Liver (tissue), 9 donors: ENCODE measurements around the gene PHF21B. TPM values are rescaled to one million over a fixed set of nuclear protein-coding genes. Genes with fewer than 3 reads are reported as not detected.
"Not testable (repeated sequence)": the region's sequence is repeated elsewhere in the genome, so short reads cannot be mapped to it uniquely, and the experiment has no call there.

Experiments
- DNase-seq: peaks from one replicate; pipeline ENCODE4 v3.0.0-alpha.2; 2017; ENCODE audit warnings: low spot score
- H3K27ac ChIP-seq, 2 donors: one replicate each; pipeline ENCODE4 v1.7.0; 2013; ENCODE audit warnings: inconsistent platforms in 2 of 2, low read length in 2 of 2, control low read depth in 1 of 2, low read depth in 1 of 2, mild to moderate bottlenecking in 1 of 2
- H3K27me3 ChIP-seq, 4 donors: one replicate each; pipeline versions ENCODE4 v1.6.1 to v1.7.0; 2013; ENCODE audit warnings: low read length in 3 of 4, inconsistent platforms in 1 of 4, mild to moderate bottlenecking in 1 of 4, moderate library complexity in 1 of 4; ENCODE audit not compliant: control insufficient read depth in 4 of 4, insufficient read depth in 4 of 4
- H3K36me3 ChIP-seq, 4 donors: one replicate each; pipeline versions ENCODE4 v1.6.1 to v1.7.0; 2013; ENCODE audit warnings: low read length in 3 of 4, mild to moderate bottlenecking in 3 of 4, low read depth in 1 of 4, moderate library complexity in 1 of 4; ENCODE audit not compliant: control insufficient read depth in 4 of 4, insufficient read depth in 3 of 4
- H3K4me1 ChIP-seq, 4 donors: one replicate each; pipeline versions ENCODE4 v1.6.1 to v1.7.0; 2013; ENCODE audit warnings: low read length in 3 of 4, mild to moderate bottlenecking in 3 of 4, moderate library complexity in 1 of 4; ENCODE audit not compliant: control insufficient read depth in 4 of 4, insufficient read depth in 4 of 4
- H3K4me3 ChIP-seq, 3 donors: one replicate each; pipeline versions ENCODE4 v1.6.1 to v1.7.0; 2013; ENCODE audit warnings: low read length in 3 of 3, control low read depth in 1 of 3, low read depth in 1 of 3, mild to moderate bottlenecking in 1 of 3
- H3K9ac ChIP-seq, 2 donors: one replicate each; pipeline ENCODE4 v1.7.0; 2013; ENCODE audit warnings: low read length in 2 of 2, mild to moderate bottlenecking in 2 of 2, moderate library complexity in 2 of 2, control low read depth in 1 of 2, low read depth in 1 of 2
- H3K9me3 ChIP-seq, 4 donors: one replicate each; pipeline versions ENCODE4 v1.6.1 to v1.7.0; 2013; ENCODE audit warnings: low read length in 3 of 4; ENCODE audit not compliant: control insufficient read depth in 4 of 4
- EGR1 ChIP-seq, 2 donors: IDR thresholded peaks; 2 replicates each; pipeline ENCODE4 v1.6.1; 2016 to 2018; ENCODE audit warnings: antibody characterized with exemption in 2 of 2, low read depth in 2 of 2
- FOXA2 ChIP-seq: IDR thresholded peaks from 2 replicates; pipeline ENCODE4 v1.6.1; 2016; ENCODE audit warnings: antibody characterized with exemption
- HNF4A ChIP-seq, 2 donors: conservative IDR thresholded peaks; 2 replicates each; pipeline ENCODE4 v1.6.1; 2016; ENCODE audit warnings: antibody characterized with exemption in 2 of 2, mild to moderate bottlenecking in 2 of 2
- JUND ChIP-seq, 2 donors: IDR thresholded peaks; 2 replicates each; pipeline ENCODE4 v1.6.1; 2016; ENCODE audit warnings: antibody characterized with exemption in 2 of 2
- RAD21 ChIP-seq, 2 donors: IDR thresholded peaks; 2 replicates each; pipeline ENCODE4 v1.6.1; 2016; ENCODE audit warnings: antibody characterized with exemption in 2 of 2, mild to moderate bottlenecking in 2 of 2
- REST ChIP-seq: IDR thresholded peaks from 2 replicates; pipeline ENCODE4 v1.6.1; 2016; ENCODE audit warnings: antibody characterized with exemption, mild to moderate bottlenecking
- SP1 ChIP-seq: IDR thresholded peaks from 2 replicates; pipeline ENCODE4 v1.6.1; 2018; ENCODE audit warnings: antibody characterized with exemption, mild to moderate bottlenecking
- ZBTB33 ChIP-seq: IDR thresholded peaks from 2 replicates; pipeline ENCODE4 v1.6.1; 2016; ENCODE audit warnings: antibody characterized with exemption
- WGBS: extraction: QIAGEN DNeasy Blood & Tissue Kit; methylation state at CpG from one replicate; pipeline ENCODE4 v1.1.7; 2013; 5-methylcytosine and 5-hydroxymethylcytosine counted together
- polyA plus RNA-seq, 2 donors: library from polyadenylated mRNA; stranded (reverse) in 1 of 2; unstranded in 1 of 2; fragments of 200-250 nt in 1 of 2; fragments of >200 nt in 1 of 2; fragmentation: Nextera tagmentation in 1 of 2; extraction: Ambion mirVana in 1 of 2; gene quantifications; one replicate each; pipeline versions ENCODE4 v1.2.1 to v1.2.3, GENCODE V29; 2013 to 2015
- total RNA-seq, 2 donors: library from RNA; depleted of rRNA; stranded (reverse); fragments of >200 nt; gene quantifications; one replicate each; pipeline ENCODE4 v1.2.3, GENCODE V29; 2014
- donor health status: healthy.
- donor health status: healthy.
- donor health status: healthy.
- donor health status: healthy.
- donor health status: healthy.

PHF21B gene
- total and polyA plus RNA-seq, 4 donors = not detected

- H3K4me1 ChIP-seq = no peaks in the 10 kb centered on the region
- DNase-seq = no peak
- TF ChIP-seq FOXA2 = no peak
- no peak for TF ChIP-seq RAD21 (IDR thresholded peaks at IDR 0.05)
- no peak for TF ChIP-seq EGR1 (IDR thresholded peaks at IDR 0.05; ENCODE audit: low read depth in 2 of 2)
- TF ChIP-seq HNF4A (conservative IDR thresholded peaks at IDR 0.05) = no peak
- no peak for TF ChIP-seq JUND (IDR thresholded peaks at IDR 0.05)
- no peak for TF ChIP-seq SP1
- no peaks in the 10 kb centered on the region for H3K27me3 ChIP-seq
- H3K36me3 ChIP-seq = no peaks in the 10 kb centered on the region
- no peak overlapping the region for H3K4me3 ChIP-seq
- no peak overlapping the region for H3K9ac ChIP-seq
- H3K27ac ChIP-seq = no peak overlapping the region
- WGBS = 93% methylated on average over 5 of the region's 5 CpGs
- no peaks in the 10 kb centered on the region for H3K9me3 ChIP-seq
Measured at GRCh38 chr22:44855855-44856254, 153.9 kb downstream of the PHF21B start.

- H3K27me3 ChIP-seq, H3K36me3 ChIP-seq, H3K27ac ChIP-seq, H3K4me3 ChIP-seq, H3K4me1 ChIP-seq, H3K9ac ChIP-seq, DNase-seq, H3K9me3 ChIP-seq: not testable (repeated sequence)
- 94% methylated on average over 8 of the region's 8 CpGs for WGBS
Measured at GRCh38 chr22:44854641-44855040, 155.2 kb downstream of the PHF21B start.

GRCh38 chr22:44850946-44851345 is 158.9 kb downstream of the PHF21B start:
- Histone ChIP-seq H3K9me3 (no peaks in the 10 kb centered on the region), H3K27ac (no peak overlapping the region), H3K9ac (no peak overlapping the region), H3K4me1 (no peaks in the 10 kb centered on the region), H3K27me3 (no peaks in the 10 kb centered on the region), H3K36me3 (no peaks in the 10 kb centered on the region), H3K4me3 (no peak overlapping the region)
- TF ChIP-seq ZBTB33 = no peak
- no peak for TF ChIP-seq REST
- no peak for TF ChIP-seq FOXA2
- no peak for TF ChIP-seq JUND (IDR thresholded peaks at IDR 0.05)
- DNase-seq = no peak
- 83% methylated on average over 6 of the region's 6 CpGs for WGBS
